Measurements from ENCODE around the gene DDX10. TPM values are rescaled to one million over a fixed set of nuclear protein-coding genes. Genes with fewer than 3 reads are reported as not detected.

DDX10 gene
- total and polyA plus RNA-seq, 2 of the 8 experiments (the other 6 are each of a cell fraction or from before 2014, with no cell fraction given): 49.2 to 52.2 TPM

DNA sequence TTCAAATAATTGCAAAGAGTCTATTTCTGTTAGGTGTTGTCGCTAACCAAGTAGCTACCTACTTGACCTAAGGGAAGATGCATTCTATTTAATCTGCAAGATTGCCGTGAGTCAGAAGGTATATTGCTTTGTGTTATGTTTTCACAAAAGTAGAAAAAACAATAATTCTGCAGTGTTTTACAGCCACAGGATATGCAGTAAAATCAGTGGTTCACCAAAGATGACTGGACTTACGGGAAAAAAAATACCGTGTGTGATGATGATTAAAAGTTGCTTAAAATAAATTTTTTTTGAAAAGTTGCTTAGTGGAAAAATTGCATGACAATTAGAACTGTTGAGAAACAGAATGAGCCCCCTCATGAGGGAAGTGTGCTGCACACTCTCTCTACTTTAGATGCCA lies 209.1 kb downstream of the DDX10 start (continued):
- no peak for TF ChIP-seq RAD21 (IDR thresholded peaks at IDR 0.05 in 1 of 2, conservative IDR thresholded peaks at IDR 0.05 in 1 of 2; ENCODE audit: low read depth in 2 of 2, low read length in 2 of 2)

All from H1 (cell line).